ENCODE measurements around the gene NUP214.

GRCh38 chr9:131193051-131193450 is 67.7 kb downstream of the NUP214 start:
- no peak for TF ChIP-seq RXRA (IDR thresholded peaks at IDR 0.05; ENCODE audit: insufficient read depth, low read depth, low read length)
- no peak for TF ChIP-seq USF2 (IDR thresholded peaks at IDR 0.05; ENCODE audit: low read length)
- no peak for TF ChIP-seq CTCF (IDR thresholded peaks at IDR 0.05; ENCODE audit: control extremely low read depth in 1 of 3, insufficient read depth in 1 of 3, low read depth in 1 of 3, low read length in 3 of 3)
- TF ChIP-seq EZH2 (IDR thresholded peaks at IDR 0.05; ENCODE audit: low read depth, low read length, severe bottlenecking) = no peak
- TF ChIP-seq SRF (IDR thresholded peaks at IDR 0.05; ENCODE audit: low read depth, low read length) = no peak
- no peak for TF ChIP-seq POLR2AphosphoS5 (IDR thresholded peaks at IDR 0.05; ENCODE audit: low read depth, low read length)
- no peak for TF ChIP-seq EP300 (IDR thresholded peaks at IDR 0.05; ENCODE audit: borderline replicate concordance in 1 of 2, low read depth in 2 of 2, low read length in 2 of 2)
- TF ChIP-seq CEBPB (IDR thresholded peaks at IDR 0.05; ENCODE audit: low read depth, low read length) = no peak
- no peak for TF ChIP-seq JUN (IDR thresholded peaks at IDR 0.05; ENCODE audit: low read depth, low read length)
- TF ChIP-seq POLR2A (IDR thresholded peaks at IDR 0.05; ENCODE audit: control extremely low read depth in 1 of 2, low read depth in 2 of 2, low read length in 2 of 2) = no peak

All from H1 (cell line).